HG02885 (cell line): ENCODE results near the gene NSRP1.
A peak's percentile ranks its signal among the peaks of the same experiment; 100 is the strongest.
"Not testable (repeated sequence)": the region's sequence is repeated elsewhere in the genome, so short reads cannot be mapped to it uniquely, and the experiment has no call there.

Experiments
- ATAC-seq: cut with Tn5 transposase; IDR thresholded peaks from one replicate; pipeline ENCODE4 v1.9.1; 2021; ENCODE audit warnings: mild to moderate bottlenecking; ENCODE audit not compliant: unreplicated experiment, poor library complexity

The NSRP1 gene, protein sequence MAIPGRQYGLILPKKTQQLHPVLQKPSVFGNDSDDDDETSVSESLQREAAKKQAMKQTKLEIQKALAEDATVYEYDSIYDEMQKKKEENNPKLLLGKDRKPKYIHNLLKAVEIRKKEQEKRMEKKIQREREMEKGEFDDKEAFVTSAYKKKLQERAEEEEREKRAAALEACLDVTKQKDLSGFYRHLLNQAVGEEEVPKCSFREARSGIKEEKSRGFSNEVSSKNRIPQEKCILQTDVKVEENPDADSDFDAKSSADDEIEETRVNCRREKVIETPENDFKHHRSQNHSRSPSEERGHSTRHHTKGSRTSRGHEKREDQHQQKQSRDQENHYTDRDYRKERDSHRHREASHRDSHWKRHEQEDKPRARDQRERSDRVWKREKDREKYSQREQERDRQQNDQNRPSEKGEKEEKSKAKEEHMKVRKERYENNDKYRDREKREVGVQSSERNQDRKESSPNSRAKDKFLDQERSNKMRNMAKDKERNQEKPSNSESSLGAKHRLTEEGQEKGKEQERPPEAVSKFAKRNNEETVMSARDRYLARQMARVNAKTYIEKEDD

DNA sequence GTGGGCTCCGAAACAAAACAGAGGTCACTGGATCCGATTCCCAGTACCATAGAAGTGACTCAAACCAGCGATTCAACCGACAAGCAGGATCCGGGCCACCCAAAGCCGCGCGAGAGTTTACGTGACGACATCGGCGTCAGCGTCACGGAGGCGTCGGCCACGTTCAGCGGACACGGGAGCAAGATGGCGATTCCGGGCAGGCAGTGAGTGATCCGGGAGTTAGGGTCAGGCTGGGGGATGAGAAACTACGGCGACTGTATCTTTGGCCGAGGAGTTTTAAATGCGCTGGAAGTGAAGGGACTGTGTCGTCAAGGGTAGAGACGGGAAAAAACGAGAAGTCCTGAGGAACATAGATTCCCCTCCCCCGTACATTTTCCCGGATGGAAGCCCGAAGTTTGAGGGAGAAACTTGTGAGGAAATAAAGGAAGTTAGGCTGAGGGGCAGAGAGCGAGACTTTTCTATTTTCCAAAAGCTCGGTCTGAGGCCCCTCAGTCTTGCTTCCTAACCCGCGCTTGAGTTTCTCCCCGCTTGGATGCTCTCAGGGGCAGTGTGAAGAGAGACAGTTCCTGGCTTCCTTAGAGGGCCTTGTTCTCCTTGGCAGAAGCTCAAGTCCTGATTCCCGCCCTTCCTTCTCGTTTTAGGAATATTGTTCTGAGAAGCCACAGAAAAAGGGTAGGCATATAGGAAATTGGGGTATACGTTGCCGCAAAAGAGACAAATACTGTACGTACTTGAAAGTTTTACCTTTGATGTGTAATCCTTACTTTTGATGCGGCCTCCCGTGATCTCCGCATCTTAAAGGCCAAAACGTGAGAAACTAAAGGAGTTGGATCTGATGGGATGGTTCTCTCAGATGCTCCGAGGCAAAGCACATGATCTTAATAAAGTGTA, at the start of gene NSRP1:
NSRP1 (plus strand) TSS at position 156 of the 891 bp plus-strand sequence; CDS start at position 184, 28 bp downstream.
- ATAC-seq: peak; percentile 91

DNA sequence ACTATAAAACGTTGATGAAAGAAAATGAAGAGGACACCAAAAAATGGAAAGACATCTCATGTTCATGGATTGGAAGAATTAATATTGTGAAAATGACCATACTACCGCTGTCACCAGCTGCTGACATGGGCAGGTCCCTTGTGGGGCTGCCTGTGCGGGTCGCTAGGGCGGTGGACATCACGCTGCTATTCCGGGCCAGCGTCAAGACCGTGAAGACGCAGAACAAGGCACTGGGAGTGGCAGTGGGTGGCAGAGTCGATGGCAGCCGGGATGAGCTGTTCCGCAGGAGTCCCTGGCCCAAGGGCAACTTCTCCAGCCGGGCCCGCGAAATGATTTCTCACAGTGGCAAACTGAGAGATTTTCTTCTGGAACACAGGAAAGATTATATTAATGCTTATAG, 48.2 kb upstream of the NSRP1 start:
- ATAC-seq: no peak

DNA sequence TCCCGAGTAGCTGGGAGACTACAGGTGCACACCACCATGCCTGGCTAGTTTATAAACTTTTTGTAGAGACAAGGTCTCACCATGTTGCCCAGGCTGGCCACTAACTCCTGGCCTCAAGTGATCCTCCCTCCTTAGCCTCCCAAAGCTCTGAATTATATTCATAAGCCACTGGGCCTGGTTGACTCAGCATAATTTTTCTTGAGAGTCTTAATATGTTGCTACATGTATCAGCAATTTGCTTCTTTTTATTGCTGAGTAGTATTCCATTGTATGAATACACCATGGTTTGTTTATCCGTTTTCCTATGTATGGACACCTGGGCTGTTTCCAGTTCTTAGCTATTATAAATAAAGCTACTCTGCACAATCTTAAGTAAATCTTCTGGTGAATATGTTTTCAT, 42.4 kb upstream of the NSRP1 start:
- no peak for ATAC-seq

DNA sequence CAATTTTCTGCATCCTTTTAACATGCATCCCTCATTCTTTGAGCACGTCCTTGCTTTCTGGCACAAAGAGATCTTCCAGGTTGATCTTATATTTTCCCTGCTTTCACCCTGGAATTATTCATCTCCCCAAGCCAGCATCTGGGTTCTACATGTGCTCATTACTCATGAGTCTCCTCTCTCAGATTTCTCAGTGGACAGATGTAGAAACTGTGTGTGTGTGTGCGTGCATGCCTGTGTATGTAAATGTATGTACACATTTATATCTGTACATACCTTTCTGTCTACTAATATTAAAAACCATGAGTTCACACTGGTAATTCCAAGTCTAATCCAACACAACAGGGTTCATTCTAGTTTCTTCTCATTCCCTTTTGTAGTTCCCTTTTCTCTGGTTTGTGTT, 41.9 kb upstream of the NSRP1 start:
- ATAC-seq: no peak

DNA sequence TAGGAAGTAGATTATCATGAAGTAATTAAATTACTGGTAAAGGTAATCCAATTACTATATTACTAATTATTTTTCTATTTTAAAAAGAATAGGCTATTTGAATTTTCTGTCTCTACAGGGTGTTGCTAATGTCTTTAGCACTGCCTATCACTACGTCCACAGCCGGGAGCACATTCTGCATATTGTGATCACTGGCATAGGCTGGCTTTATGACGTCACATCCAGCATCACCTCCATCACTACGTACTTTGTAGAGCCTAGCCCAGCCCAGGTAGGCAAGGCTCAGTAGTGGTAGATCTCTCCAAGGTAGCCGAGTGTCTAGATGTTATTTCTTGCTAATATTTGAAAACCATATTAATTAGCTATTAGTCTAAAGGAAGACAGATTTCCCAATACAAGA, 33.8 kb upstream of the NSRP1 start:
- no peak for ATAC-seq

DNA sequence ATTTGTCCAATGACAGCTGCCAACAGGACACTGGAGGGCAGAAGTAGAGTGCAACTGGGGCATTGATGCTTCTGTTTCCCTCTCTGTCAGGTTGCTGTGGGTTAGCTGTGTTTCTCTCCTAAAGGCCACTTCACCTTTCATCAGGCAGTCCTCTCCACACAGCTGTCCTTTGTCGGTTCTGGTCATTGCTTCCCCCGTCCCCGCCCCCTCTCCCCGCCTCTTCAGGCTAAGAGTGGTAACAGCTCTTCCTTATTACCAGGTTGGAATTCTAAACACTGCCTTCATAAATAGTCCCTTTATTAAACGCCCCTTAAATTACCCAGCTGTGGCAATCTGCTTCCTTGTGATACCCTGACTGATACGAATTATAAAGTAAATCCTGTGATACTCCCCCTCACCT, 31.8 kb upstream of the NSRP1 start:
- ATAC-seq: no peak

DNA sequence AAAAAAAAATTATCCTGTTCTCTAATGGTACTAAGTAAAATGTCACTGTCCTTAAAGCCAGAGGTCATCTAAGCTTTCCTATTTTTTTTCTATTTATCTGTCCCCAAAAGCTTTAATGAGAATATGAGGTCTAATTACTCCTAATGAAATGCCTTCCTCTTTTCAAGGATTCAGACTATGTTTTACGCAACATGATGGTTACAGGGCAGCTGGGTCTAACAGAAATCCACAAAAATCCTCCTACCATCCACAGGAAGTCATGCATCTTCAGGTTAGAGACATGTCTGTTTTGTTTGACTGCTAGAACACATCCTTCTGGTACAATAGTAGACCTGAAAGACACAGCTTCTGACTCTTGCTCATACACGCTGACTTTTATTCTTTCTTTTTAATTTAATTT, 29.7 kb upstream of the NSRP1 start:
- no peak for ATAC-seq

DNA sequence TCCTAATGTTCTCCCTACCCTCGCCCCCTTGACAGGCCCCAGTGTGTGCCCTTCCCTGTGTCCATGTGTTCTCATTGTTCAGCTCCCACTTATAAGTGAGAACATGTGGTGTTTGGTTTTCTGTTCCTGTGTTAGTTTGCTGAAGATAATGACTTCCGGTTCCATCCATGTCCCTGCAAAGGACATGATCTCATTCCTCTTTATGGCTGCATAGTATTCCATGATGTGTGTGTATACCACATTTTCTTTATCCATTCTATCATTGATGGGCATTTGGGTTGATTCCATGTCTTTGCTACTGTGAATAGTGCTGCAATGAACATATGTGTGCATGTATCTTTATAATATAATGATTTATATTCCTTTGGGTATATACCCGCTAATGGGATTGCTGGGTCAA, 29.2 kb upstream of the NSRP1 start:
- ATAC-seq: not testable (repeated sequence)

DNA sequence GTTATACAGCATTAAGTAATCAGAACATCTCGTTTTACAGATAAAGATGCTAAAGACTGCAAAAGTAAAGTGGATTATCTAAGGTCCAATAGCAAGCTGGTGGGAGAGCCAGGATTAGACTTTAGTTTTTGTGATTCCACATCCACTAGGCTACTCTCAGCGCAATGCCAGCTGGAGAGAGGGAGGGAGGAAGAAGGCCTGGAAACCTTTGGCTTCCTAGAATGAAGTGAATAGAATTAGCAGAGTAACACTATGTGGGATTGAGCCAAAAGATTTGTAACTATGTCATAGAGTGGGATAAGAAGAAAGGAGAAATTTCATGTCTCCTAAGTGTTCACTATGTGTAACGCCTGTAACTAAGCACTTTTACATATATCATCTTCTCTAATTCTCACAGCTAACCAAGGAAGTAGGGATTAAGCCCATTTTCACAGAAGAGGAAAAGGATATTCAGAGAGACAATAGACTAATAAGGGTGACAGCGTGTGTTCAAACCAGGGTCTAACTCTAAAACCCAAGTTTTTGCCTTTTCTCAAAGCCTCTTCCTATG, 25.4 kb upstream of the NSRP1 start:
- no peak for ATAC-seq

DNA sequence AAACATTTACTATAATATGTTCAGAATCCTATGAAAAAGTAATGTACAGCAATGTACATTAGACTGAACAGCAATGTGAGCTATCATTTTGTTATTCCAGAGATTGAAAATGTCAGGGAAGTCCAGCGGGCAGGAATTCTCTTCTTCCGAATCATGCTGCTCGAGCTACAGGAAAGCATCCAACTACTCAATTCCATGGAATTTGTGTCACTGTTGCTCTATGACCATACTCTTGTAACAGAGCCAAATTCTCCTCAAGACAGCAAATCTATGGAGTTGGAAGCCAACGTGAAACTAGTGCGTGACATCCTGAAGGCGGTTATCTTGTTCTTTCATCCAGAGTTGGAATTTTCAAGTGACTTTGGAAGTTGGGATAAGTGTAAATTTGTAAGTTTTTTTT, 24.8 kb upstream of the NSRP1 start:
- ATAC-seq: no peak

DNA sequence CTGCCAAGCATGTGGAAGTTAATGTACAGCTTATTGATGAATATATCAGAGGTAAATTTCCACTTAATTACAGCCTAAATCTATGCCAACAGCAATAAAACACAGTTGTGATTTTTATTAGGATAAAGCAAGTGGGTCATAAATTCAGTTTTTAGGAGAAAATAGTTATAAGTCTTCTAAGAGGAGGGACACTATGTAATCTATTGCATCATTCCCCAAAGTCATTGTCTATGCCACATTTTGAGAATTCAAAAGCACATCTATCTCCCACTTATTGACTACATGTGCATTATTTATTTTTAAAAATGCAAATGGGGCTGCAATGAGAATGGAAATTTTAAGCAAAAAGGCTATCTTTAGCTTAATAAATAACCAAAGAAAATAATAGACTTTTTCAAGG, 23.7 kb upstream of the NSRP1 start:
- no peak for ATAC-seq

DNA sequence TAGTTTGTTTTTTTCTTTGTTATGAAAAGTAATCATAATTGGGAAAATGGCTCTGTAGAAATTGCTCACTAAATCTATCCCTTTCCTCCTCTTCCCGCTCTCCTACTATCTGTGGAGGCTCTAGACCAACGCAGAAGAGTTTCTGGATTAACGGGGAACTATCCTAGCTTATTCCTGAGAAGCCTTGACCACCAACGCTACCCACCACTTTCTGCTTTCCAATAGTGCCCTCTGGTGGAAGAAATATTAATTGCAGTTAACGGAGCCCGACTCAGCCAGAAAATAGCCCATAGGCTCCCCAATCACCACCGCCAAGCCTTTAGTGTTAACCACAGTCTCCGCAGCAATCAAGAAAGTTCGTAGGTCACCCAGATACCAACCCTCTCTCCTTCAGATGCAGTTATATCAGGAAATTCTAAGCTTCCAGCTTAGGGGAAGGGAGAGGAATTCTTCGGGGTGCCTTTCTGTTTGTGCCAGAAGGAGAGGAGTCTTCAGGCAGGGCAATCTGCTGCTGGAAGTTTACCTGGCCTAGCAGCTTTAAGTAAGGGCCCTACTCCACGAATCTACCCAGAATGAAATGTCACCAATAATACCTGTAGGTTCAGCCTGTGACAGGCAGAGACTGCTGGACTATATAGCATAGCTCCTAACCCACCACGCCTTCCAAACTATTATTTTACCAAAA, 23.0 kb upstream of the NSRP1 start:
- ATAC-seq: no peak

DNA sequence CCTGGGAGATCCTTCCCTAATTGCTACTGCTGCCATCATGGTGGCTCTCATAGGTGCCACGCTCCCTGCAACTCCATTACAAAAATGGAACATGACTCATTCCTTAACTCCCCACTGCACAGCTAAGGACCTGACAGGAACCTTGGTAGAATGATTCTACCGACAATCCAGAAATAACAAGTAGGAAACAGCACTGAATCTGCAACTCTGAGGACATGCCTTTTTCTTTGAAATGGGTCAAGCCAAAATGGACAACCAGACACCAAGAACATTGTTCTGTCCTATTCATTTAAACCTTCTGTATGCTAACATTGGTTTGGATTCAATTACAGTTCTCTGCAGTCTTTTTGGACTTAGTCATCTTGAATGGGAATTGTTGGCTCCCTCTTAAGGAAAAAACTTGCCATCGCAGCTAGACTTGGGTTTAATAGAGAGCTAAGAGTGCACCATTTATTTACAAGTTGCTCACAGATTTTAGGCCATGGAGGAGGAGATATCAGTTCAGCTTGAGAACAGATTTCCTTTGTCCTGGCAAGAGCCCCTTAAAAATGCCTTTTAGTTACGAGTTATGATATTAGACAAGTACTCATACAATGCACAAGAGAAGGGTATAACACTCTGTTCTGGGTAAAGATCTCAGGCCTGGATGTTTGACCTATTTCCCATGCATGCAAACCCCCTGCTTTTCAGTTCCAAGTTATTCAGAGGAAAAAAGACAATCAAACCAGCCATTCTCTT, 20.9 kb upstream of the NSRP1 start:
- ATAC-seq: no peak

DNA sequence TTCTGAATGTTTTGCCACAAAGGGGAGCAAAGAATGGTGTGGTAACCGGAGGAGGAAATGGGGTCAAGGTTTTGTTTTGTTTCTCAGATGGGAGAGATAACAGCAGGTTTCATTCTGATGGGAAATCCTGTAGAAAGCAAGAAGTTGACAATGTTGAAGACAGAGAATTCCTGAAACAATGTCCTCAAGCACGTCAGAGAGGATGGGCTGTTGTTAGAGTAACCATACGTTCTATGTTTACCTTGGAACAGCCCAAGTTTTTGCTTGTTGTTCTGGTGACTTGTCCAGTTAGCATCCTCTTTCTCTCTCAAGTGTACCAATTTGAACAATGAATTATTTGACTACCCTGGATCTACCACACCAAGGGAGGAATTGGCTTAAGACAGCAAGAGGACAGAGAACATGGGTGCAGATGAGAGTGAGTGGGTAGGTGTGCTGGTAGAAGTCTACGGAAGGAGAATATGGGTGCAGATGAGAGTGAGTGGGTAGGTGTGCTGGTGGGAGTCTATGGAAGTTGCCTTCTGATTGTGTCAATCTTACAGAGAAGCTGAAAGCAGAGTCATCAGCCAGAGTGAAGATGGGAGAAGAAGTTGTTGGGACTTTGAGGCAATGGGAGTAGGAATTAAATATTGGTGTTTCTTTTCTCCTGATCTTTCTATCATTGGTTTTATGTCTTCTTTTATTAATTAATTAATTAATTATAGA, 14.8 kb upstream of the NSRP1 start:
- no peak for ATAC-seq

DNA sequence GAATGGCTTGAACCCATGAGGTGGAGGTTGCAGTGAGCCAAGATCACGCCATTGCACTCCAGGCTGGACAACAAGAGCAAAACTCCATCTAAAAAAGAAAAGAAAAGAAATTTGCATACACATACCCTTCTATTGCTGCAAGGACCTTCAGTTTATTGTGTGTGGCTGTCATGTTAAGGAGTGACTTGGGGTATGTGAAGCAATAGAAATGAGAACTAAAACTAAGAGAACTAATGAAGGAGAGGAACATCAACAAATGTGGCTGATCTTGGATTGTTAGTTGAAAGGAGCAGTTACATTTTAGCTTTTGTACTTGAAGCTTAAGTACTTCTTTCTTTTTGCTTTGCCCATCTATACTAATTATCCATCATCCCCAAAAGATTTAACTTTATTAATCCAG, 12.7 kb upstream of the NSRP1 start:
- no peak for ATAC-seq

DNA sequence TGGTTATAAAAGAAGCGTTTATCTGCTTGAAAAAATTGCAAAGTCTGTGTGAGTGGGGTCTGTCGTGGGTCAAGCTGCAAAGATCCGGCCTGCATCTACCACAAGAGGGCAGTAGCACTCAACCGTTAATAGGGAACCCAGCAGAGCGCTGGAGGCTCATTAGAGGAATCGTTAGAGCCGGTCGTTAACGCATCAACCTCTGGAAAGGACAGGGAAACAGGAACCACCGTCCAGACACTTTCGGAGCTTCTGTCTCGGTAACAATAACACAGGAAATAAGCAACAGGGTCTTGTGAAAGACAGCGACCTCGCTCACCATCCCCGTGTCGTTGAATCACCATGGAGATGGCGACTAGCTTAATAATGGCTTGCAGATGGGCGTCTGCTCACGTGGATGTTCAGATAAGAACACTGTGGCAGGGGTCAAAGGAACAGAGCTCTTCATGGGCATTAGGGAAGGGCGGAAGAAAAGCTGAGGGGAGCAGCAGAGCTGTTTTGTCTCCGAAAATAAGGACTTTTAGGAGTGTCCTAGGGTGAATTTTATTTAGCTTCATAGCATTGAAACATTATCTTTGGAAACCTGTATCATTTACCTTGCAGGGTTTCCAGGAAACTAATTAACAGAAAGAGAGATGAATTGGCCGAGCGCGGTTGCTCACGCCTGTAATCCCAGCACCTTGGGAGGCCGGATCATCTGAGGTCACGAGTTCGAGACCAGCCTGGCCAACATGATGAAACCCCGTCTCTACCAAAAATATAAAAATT, 11.9 kb upstream of the NSRP1 start:
- ATAC-seq: peak; percentile 67

DNA sequence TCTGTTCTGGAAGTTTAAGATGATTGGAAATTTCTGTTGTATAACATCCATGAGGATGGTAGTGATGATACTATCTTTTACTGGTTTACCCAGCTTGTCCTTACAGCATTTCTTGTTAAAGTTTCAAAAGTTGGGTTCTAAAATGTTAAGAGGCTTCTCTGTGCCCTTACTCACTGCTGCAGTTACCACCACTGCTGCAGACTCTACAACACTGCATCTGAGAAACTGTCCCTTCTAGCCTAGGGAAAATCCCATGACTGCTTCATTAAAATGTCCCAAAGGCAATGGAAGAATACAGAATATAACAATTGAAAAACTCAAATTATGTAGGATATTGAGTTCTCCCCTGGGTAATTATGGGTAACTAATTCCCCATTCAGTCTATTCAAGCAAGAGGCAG, 3.8 kb upstream of the NSRP1 start:
- ATAC-seq: no peak

DNA sequence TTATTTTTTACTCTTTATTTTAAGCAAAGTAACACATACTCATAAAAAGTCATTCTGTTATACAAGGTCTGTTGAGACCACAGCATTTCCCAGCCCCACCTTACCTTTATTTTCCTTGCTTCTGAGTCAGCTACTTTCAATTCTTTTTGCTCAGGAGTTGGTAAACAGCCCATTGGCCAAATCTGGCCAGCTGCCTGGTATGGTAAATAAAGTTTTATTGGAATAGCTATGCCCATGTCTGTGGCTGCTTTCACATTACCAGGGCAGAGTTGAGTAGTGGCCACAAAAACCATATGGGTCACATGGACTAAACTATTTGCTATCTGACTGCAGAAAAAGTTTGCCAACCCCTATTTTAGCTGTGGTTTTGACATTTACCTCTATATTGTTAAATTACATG, 3.4 kb upstream of the NSRP1 start:
- ATAC-seq: no peak

DNA sequence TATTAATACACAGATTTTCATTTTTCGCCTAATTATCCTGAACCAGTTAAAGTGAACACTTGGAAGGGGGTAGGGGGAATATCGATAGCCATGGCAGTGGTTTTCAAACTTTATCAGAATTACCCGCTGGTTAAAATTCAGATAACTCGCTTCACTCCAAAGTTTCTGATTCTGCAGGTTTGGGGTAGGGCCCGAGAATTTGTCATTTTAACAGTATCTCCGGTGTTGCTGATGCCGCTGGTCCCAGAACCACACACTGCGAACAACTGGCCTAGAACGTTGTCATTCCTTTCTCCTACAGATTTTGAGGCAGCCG, 313 bp upstream of the NSRP1 start:
- no peak for ATAC-seq
